ENCODE data around the gene PC. TPM values are rescaled to one million over a fixed set of nuclear protein-coding genes. Genes with fewer than 3 reads are reported as not detected.

The PC gene
- total and polyA plus RNA-seq, 9 of the 15 experiments (the other 6 are each of a cell fraction or from before 2014, with no cell fraction given), result 0.94 to 38.0 (median 8.7) TPM

DNA sequence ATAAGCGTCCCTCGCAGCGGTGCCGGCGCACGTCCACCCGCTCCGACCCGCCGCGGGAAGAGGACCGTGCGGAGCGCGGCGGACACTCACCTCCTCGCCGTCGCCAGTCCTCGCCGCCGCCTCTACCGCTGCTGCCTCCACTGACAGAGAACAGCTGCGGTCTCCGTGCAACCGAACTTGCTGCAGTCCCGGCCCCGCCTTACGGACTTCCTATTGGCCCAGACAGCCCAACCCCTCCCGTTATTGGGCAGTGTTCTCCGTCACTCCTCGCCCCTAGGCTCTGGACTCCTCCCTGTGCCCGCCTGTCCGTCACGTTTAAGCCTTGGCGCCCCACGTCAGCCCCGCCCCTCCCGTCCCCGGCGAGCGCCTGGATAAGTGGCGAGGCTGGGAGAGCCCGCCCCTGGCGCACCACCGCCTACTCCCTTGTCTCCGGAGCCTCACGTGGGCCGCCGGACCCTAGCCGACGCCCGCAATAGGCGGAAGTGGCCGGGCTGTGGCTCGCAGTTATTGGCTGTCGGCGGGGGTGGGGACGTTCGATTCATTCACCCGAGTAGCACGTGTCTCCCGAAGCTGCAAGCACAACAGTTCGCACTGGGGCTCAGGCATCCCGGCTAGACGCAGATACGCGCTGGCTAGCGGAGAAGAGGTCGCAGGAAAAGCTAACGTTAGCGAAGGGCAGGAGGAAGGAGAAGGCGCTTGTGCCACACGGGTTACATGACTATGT lies at the start of gene PC (continued):
- TF ChIP-seq, protein P1, sequence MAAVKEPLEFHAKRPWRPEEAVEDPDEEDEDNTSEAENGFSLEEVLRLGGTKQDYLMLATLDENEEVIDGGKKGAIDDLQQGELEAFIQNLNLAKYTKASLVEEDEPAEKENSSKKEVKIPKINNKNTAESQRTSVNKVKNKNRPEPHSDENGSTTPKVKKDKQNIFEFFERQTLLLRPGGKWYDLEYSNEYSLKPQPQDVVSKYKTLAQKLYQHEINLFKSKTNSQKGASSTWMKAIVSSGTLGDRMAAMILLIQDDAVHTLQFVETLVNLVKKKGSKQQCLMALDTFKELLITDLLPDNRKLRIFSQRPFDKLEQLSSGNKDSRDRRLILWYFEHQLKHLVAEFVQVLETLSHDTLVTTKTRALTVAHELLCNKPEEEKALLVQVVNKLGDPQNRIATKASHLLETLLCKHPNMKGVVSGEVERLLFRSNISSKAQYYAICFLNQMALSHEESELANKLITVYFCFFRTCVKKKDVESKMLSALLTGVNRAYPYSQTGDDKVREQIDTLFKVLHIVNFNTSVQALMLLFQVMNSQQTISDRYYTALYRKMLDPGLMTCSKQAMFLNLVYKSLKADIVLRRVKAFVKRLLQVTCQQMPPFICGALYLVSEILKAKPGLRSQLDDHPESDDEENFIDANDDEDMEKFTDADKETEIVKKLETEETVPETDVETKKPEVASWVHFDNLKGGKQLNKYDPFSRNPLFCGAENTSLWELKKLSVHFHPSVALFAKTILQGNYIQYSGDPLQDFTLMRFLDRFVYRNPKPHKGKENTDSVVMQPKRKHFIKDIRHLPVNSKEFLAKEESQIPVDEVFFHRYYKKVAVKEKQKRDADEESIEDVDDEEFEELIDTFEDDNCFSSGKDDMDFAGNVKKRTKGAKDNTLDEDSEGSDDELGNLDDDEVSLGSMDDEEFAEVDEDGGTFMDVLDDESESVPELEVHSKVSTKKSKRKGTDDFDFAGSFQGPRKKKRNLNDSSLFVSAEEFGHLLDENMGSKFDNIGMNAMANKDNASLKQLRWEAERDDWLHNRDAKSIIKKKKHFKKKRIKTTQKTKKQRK (IDR thresholded peaks at IDR 0.05; ENCODE audit: borderline replicate concordance, low read depth, low read length), result no peak
- TF ChIP-seq GATA2 (CRISPR knock-in tag; IDR thresholded peaks at IDR 0.05) (no peak), ZNF586 (CRISPR knock-in tag; conservative IDR thresholded peaks at IDR 0.05) (no peak), GATAD2A (IDR thresholded peaks at IDR 0.05) (no peak), ZNF134 (CRISPR knock-in tag; conservative IDR thresholded peaks at IDR 0.05) (no peak), MGA (IDR thresholded peaks at IDR 0.05) (peak; percentile 100), CHD2 (IDR thresholded peaks at IDR 0.05; ENCODE audit: low read depth, low read length) (peak; percentile 80), CCNT2 (IDR thresholded peaks at IDR 0.05; ENCODE audit: borderline replicate concordance, extremely low read depth, insufficient read length, low read depth, low read length) (peak; percentile 84)
- TF ChIP-seq, protein P2, sequence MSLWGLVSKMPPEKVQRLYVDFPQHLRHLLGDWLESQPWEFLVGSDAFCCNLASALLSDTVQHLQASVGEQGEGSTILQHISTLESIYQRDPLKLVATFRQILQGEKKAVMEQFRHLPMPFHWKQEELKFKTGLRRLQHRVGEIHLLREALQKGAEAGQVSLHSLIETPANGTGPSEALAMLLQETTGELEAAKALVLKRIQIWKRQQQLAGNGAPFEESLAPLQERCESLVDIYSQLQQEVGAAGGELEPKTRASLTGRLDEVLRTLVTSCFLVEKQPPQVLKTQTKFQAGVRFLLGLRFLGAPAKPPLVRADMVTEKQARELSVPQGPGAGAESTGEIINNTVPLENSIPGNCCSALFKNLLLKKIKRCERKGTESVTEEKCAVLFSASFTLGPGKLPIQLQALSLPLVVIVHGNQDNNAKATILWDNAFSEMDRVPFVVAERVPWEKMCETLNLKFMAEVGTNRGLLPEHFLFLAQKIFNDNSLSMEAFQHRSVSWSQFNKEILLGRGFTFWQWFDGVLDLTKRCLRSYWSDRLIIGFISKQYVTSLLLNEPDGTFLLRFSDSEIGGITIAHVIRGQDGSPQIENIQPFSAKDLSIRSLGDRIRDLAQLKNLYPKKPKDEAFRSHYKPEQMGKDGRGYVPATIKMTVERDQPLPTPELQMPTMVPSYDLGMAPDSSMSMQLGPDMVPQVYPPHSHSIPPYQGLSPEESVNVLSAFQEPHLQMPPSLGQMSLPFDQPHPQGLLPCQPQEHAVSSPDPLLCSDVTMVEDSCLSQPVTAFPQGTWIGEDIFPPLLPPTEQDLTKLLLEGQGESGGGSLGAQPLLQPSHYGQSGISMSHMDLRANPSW (CRISPR knock-in tag; IDR thresholded peaks at IDR 0.05), result 0 out of 2 replicates have a peak, but pooled peaks have one; percentile 63
